ENCODE measurements around the gene JUP. TPM values are rescaled to one million over a fixed set of nuclear protein-coding genes. Genes with fewer than 3 reads are reported as not detected.

Gene JUP
- total and polyA plus RNA-seq, 2 of the 13 experiments (the other 11 are each of a cell fraction or from before 2014, with no cell fraction given): 12.1 to 20.6 TPM

DNA sequence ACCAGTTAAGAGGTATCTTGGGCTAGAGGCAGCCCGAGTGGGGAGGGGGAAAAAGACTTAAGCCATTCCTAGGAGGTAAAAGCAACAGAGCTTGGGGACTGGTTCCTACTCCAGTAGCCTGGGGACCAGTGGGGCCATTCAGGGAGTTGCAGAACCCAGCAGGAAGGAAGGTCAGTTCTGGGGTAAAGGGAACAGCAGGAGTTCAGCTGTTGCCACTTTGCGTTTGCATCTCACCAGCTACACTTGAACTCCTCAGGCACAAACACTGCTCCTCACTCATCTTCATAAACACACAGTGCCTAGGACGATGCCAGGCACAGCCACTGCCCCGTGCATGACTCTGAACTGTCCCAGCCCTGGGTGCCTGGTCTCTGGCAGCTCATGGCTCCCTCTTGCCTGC is 56.0 kb downstream of the JUP start:
- intact Hi-C loops (cut with micrococcal nuclease; ENCODE audit: unreplicated experiment) (no loop called here), in situ Hi-C loops (cut with HindIII; ENCODE audit: extremely low pct_ligation_motif_present, low pct_unique_long_range_greater_than_20kb) (no loop called here)
- no peaks in the 10 kb centered on the region for H3K36me3 ChIP-seq (replicated peaks in 1 of 2; ENCODE audit: control insufficient read depth in 1 of 2, insufficient read depth in 2 of 2, low read length in 2 of 2)
- POLR2A ChIA-PET: interaction anchor here (0.7 to 1.6 kb wide), 2 partner anchors 41 to 56 kb away, joined by 3 to 5 read pairs; partner anchors contain the start of gene JUP
- no peak for DNase-seq (ENCODE audit: low spot score)
- no TSS peak for BruUV-seq (replicated peaks)
- TF ChIP-seq, protein P1, sequence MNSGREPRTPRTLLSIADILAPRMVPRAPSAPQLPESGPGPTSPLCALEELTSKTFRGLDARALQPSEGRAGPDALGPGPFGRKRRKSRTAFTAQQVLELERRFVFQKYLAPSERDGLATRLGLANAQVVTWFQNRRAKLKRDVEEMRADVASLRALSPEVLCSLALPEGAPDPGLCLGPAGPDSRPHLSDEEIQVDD (CRISPR knock-in tag; IDR thresholded peaks at IDR 0.05; ENCODE audit: borderline replicate concordance): no peak
- TF ChIP-seq MIER3 (CRISPR knock-in tag; IDR thresholded peaks at IDR 0.05; ENCODE audit: borderline replicate concordance) (no peak), ZNF83 (CRISPR knock-in tag; IDR thresholded peaks at IDR 0.05; ENCODE audit: borderline replicate concordance) (no peak), SRSF1 (optimal IDR thresholded peaks at IDR 0.05; ENCODE audit: low read depth, low read length) (no peak), ZBTB3 (CRISPR knock-in tag; IDR thresholded peaks at IDR 0.05; ENCODE audit: borderline replicate concordance, low read depth) (no peak), STAT5B (CRISPR knock-in tag; IDR thresholded peaks at IDR 0.05) (no peak), ZNF781 (CRISPR knock-in tag; IDR thresholded peaks at IDR 0.05; ENCODE audit: borderline replicate concordance, not compliant biosample characterization) (no peak)
- TF ChIP-seq, protein P2, sequence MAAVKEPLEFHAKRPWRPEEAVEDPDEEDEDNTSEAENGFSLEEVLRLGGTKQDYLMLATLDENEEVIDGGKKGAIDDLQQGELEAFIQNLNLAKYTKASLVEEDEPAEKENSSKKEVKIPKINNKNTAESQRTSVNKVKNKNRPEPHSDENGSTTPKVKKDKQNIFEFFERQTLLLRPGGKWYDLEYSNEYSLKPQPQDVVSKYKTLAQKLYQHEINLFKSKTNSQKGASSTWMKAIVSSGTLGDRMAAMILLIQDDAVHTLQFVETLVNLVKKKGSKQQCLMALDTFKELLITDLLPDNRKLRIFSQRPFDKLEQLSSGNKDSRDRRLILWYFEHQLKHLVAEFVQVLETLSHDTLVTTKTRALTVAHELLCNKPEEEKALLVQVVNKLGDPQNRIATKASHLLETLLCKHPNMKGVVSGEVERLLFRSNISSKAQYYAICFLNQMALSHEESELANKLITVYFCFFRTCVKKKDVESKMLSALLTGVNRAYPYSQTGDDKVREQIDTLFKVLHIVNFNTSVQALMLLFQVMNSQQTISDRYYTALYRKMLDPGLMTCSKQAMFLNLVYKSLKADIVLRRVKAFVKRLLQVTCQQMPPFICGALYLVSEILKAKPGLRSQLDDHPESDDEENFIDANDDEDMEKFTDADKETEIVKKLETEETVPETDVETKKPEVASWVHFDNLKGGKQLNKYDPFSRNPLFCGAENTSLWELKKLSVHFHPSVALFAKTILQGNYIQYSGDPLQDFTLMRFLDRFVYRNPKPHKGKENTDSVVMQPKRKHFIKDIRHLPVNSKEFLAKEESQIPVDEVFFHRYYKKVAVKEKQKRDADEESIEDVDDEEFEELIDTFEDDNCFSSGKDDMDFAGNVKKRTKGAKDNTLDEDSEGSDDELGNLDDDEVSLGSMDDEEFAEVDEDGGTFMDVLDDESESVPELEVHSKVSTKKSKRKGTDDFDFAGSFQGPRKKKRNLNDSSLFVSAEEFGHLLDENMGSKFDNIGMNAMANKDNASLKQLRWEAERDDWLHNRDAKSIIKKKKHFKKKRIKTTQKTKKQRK (IDR thresholded peaks at IDR 0.05; ENCODE audit: low read length): no peak
- WGBS (ENCODE audit: low lambda C conversion rate): 1% methylated on average over 4 of the region's 4 CpGs
- H3K27ac ChIP-seq (ENCODE audit: extremely low read length, insufficient read depth, low read length): no peak overlapping the region
- no peak for FAIRE-seq
- no peak overlapping the region for H3K4me2 ChIP-seq (ENCODE audit: low read depth, low read length)
- no peaks in the 10 kb centered on the region for H3K79me2 ChIP-seq (ENCODE audit: insufficient read depth, low read length)
- peaks cover 5% of the 10 kb centered on the region; the same call in 1 of the 2 replicates for H3K4me1 ChIP-seq (ENCODE audit: insufficient read depth, low read length)
- no peak overlapping the region for H3K9ac ChIP-seq (ENCODE audit: insufficient read depth, low read depth, low read length)
- H2AFZ ChIP-seq (ENCODE audit: low read length): no peak overlapping the region
- CTCF ChIA-PET (ENCODE audit: low intra/inter-chr PET ratio, low total read pairs): no interaction called here
- ATAC-seq: no peak
- H4K20me1 ChIP-seq (ENCODE audit: insufficient read depth, low read length): no peaks in the 10 kb centered on the region
- H3K4me3 ChIP-seq (replicated peaks in 1 of 3; ENCODE audit: insufficient read depth in 1 of 3, low read depth in 2 of 3, low read length in 3 of 3): no peak overlapping the region
- no peaks in the 10 kb centered on the region for H3K9me3 ChIP-seq (ENCODE audit: low read length)
- H3K27me3 ChIP-seq (ENCODE audit: control insufficient read depth in 1 of 2, insufficient read depth in 2 of 2, low read length in 2 of 2): peaks cover 25 to 79% of the 10 kb centered on the region in 2 experiments
